C4-2B (cell line): ENCODE measurements around the gene PRKG1.
"Not testable (repeated sequence)": the region's sequence is repeated elsewhere in the genome, so short reads cannot be mapped to it uniquely, and the experiment has no call there.

Source experiments
- H3K27ac ChIP-seq: fragments of 450-650 bp; 2 replicates; pipeline ENCODE4 v1.5.1; 2017
- ZFX ChIP-seq: fragments of 450-650 bp; IDR thresholded peaks from 2 replicates; pipeline ENCODE4 v1.6.1; 2017
- TF ChIP-seq, protein P1 (sequence below): fragments of 450-650 bp; conservative IDR thresholded peaks from 2 replicates; pipeline ENCODE4 v1.5.1; 2017; ENCODE audit warnings: mild to moderate bottlenecking

Gene PRKG1

GRCh38 chr10:51389415-51390321 is 315.4 kb downstream of the PRKG1 start:
- H3K27ac ChIP-seq = no peak overlapping the region
- TF ChIP-seq ZFX = no peak
- TF ChIP-seq, protein P1, sequence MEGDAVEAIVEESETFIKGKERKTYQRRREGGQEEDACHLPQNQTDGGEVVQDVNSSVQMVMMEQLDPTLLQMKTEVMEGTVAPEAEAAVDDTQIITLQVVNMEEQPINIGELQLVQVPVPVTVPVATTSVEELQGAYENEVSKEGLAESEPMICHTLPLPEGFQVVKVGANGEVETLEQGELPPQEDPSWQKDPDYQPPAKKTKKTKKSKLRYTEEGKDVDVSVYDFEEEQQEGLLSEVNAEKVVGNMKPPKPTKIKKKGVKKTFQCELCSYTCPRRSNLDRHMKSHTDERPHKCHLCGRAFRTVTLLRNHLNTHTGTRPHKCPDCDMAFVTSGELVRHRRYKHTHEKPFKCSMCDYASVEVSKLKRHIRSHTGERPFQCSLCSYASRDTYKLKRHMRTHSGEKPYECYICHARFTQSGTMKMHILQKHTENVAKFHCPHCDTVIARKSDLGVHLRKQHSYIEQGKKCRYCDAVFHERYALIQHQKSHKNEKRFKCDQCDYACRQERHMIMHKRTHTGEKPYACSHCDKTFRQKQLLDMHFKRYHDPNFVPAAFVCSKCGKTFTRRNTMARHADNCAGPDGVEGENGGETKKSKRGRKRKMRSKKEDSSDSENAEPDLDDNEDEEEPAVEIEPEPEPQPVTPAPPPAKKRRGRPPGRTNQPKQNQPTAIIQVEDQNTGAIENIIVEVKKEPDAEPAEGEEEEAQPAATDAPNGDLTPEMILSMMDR = peak; percentile 94

DNA sequence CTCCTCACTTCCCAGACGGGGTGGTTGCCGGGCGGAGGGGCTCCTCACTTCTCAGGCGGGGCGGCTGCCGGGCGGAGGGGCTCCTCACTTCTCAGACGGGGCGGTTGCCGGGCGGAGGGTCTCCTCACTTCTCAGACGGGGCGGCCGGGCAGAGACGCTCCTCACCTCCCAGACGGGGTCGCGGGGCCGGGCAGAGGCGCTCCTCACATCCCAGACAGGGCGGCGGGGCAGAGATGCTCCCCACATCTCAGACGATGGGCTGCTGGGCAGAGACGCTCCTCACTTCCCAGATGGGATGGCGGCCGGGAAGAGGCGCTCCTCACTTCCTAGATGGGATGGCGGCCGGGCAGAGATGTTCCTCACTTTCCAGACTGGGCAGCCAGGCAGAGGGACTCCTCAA is 318.7 kb downstream of the PRKG1 start:
- not testable (repeated sequence) for H3K27ac ChIP-seq

GRCh38 chr10:51394039-51394438 is 319.8 kb downstream of the PRKG1 start:
- no peak overlapping the region for H3K27ac ChIP-seq
- no peak for TF ChIP-seq ZFX
- TF ChIP-seq, protein P1 = no peak

GRCh38 chr10:51397244-51397643 is 323.0 kb downstream of the PRKG1 start:
- H3K27ac ChIP-seq = no peak overlapping the region
- TF ChIP-seq ZFX = no peak
- TF ChIP-seq, protein P1 = no peak

DNA sequence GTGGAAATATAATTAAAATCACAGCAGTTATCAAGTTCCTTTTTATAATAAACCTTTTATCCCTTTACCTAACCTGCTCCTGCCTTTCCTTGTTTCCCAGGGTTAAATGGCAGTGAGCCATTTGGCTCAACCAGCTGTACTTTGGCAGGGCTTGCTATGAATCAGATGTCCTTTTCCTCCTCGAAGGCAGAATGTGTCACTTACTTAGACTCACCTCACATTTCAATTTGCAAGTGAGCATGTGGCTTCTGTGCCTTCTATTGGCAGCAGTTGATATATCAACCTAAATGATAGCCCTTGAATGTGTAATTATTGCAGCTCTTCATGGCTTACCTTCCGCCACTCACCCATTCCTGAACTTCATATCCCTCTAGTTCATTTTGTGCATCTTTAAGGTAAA is 323.4 kb downstream of the PRKG1 start:
- TF ChIP-seq ZFX = no peak
- TF ChIP-seq, protein P1 = peak; percentile 12
- H3K27ac ChIP-seq = no peak overlapping the region

- no peak for TF ChIP-seq ZFX
- TF ChIP-seq, protein P1 = no peak
- no peak overlapping the region for H3K27ac ChIP-seq
Observed at GRCh38 chr10:51399840-51400239, 325.6 kb downstream of the PRKG1 start.

DNA sequence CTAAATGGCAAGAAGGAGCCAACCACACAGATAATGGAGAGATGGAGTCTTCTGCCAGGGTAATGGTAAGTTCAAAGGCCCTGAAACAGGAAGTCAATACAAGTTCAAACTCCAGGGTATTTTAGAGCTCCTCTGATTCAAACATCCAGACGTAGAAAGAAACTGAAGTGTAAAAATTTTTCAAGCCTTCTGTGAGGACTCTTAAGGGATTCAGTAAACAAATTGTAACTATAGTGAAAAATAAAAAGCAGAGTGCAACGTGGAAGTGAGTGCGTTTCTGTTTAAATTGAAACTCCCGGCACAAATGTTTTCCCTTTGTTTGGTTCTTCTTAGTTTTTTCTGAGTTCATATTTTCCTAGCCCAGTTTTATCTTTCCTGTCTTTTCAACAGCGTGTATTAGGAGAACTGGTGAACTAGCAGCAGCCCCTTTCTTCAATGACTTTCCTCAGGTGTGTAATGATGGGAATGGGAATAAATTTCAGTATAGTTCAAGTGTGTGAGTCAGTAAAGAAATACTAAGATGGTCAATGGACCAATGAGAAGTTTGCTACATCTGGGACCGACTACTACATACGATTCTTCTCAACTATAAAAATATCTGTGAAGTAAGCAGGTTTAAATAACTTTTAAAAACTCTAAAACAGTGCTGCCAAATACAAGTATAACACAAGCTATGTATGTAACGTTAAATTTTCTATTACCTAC is 326.3 kb downstream of the PRKG1 start:
- H3K27ac ChIP-seq = no peak overlapping the region
- TF ChIP-seq ZFX = no peak
- TF ChIP-seq, protein P1 = no peak
